HG03439 (cell line): ENCODE measurements around the gene GJB3.
"Not testable (repeated sequence)": the region's sequence is repeated elsewhere in the genome, so short reads cannot be mapped to it uniquely, and the experiment has no call there.

Experiments used
- ATAC-seq: cut with Tn5 transposase; IDR thresholded peaks from one replicate; pipeline ENCODE4 v1.9.1; 2021; ENCODE audit warnings: mild to moderate bottlenecking, moderate library complexity; ENCODE audit not compliant: unreplicated experiment

GJB3 gene

DNA sequence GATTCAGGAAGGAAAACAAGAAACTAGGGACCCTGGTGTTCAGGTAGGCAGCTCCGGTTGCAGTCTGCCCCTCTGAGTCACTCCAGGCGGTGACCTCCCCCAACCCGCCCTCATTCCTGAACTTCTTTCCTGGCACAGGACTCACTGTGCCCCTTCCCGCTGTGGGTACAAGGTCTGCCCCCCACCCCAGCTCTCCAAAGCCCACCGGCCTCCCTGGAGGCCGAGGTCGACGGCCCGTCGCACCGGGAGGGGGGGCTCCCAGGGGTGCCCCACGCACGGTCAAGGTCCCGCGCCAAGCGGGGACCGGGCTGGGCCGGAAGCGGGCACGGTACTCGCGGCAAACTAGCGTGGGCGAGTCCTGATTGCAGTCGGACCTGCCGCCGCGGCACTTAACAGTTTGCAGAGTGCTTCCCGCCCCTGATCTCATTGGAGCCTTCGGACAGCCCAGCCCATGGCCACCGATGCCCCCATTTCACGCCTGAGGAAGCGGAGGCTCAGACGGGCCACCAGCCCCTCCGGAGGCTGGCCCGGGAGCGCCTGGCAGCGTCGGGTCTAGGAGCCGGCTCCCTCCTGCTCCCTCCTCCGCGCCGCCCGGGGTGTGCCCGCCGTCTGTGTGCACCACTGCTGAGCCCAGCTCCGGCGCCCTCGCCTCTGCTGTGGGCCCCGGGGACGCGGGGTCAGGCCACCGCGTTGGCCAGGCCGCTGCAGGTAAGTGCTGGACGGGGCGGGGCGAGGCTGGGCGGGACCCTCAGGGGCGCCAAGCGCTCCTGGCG, at the start of gene GJB3:
TSS of gene GJB3 (plus strand) at position 144 of the 773 bp plus-strand sequence. CDS start 3,549 bp downstream, outside the sequence.
- ATAC-seq: no peak

DNA sequence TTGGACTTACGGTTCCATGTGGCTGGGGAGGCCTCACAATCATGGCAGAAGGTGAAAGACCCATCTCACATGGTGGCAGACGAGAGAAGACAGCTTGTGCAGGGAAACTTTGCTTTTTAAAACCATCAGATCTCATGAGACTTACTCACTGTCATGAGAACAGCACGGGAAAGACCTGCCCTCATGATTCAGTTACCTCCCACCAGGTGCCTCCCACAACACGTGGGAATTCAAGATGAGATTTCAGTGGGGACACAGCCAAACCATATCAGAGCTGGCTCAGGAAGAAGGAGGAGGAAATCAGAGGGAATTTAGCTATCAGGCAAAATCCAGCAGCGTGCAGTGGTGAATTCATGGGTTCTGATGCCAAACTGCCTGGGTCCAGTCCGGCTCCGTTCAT, 48.2 kb upstream of the GJB3 start:
- ATAC-seq: not testable (repeated sequence)

DNA sequence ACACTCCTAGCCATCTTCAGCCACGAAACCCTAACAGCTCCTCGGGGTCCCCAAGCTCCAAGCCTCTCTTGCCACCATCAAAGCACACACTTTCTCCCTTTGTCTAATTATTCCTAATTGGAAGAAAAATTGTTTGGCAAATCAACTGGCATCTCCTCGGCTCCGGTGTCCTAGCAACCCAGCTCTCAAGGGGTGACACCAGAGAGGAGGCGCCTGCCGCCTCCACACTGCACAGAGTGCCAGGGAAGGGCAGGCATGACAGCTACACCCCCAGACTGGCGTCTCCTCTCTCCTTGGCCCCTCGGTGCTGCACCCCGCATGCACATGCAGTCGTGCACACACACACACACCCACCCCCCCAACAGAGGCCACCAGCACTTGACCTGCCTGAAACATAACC, 44.3 kb upstream of the GJB3 start:
- no peak for ATAC-seq

DNA sequence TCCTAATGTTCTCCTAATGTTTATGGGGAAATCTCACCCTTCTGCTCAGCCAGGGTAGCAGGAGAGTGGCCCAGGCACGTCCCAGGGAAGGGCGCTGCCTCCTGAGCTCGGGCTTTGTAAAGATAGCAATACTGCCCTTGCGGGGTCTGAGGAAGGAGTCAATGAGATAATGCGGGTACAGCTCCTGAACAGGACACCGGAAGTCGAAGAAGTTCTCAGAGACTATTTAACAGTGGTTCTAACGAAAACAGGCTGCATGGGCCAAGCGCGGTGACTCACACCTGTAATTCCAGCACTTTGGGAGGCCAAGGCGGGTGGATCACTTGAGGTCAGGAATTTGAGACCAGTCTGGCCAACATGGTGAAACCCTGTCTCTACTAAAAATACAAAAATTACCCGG, 43.8 kb upstream of the GJB3 start:
- ATAC-seq: not testable (repeated sequence)

DNA sequence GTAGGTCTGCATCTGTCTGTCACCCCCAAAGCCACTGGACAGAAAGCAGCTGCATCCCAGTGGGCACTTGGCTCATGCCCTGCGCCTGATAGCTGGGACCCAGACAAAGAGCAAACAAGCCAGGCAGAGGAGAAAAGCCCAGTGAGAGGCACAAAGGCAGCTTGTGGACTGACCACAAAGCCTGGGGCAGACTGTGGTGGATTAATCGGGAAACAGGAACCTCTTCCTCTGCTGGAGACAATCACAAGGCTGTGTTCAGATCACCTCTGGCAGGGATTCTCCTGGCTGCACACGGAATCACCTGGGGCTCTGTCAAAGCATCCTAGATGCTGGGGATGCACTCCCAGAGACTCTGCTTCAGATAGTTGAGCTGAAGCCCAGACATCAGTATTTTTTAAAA, 41.4 kb upstream of the GJB3 start:
- ATAC-seq: no peak

DNA sequence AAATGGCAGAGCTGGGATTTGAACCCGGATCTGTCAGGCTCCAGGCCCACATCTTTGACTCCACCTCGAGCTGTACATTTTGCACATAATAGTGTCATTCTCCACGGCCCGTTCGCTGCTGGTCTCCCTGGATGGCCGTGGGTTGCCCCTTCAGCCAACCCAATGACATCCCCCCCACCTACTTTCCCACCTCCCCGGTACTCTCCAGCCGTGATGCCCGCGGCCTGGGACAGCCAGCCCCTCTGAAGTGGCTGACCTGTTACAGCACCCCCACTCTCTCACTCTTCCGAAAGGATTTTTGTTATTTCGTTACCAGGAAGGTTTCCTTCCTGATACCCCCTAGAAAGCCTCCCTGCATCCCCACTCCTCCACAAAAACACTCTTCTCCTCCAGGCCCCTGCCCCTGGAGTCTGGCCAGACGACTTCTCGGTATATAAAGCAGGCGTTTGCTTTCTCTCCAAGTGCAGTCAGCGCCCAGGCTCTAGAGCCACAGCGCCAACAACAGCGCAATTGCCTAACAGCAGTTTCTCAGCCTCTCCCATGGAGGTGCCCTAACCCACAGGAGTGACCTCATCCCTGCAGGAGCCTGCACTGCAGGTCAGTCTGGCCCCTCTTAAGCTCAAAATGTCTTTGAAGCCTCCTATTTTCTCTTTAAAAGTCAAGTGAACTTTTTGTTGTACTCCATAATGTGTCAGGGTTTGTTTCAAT, 40.7 kb upstream of the GJB3 start:
- no peak for ATAC-seq

DNA sequence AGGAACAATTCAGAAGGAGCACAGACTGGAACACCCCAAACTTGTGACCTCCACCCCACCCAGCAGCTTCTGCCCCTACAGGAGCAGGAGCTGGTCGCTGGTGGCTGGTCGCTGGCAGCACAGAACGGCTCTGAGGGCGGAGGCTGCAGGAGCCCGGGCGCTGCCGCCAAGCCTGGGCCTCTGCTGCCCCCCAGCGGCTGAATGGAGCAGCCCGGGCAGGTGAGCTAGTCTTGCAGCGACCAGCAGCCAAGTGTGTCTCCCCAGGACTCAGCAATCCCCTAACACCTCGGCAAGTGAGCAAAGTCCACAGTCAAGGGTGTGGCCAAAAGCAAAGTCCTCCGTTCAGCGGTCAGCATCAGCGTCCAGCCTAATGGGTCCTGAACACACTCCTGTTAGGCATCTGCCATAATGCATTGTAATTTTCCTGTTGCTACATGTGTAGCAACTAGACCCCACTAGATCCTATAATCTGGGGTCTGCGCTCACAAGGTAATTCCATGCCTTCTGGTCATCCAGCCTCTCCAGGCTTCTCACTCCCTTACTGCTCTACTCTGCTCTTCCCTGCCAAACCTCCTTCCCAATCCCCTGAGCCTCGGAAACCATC, 38.2 kb upstream of the GJB3 start:
- no peak for ATAC-seq

DNA sequence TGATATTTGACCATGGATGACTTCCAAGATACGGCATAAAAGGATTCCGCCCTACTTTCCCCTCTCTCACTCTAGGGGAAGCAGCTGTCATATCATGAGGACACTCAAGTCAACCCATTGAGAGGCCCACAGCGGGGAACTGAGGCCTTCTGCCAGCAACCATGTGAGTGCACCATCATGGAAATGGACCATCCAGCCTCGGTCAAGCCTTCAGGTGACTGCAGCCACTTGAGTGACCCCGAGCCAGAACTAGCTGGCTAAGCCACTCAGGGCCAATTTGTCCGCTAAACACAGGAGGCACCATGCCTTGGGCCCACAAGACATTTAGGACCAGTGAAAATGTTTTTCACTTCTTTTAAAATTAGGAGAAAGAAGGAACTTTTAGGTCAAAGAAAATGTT, 37.2 kb upstream of the GJB3 start:
- no peak for ATAC-seq

DNA sequence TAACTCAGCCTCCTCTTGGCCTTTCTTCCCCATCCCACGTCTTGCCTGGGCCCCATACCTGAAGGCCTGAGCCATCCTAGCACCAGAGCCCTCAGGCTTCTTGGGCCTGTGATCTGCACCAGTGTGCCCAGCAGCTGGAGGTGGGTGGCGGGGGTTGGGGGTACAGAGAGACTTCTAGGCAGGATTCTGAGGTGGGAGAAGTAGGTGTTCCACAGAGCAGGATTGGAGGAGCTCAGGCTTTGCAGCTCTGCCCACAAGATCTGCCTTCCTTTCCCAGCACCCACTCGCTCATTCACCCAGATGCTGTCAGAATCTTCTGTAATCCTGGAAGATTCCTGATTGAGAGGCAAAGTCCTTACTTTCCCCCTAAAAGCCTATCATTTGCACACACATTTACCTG, 36.2 kb upstream of the GJB3 start:
- ATAC-seq: no peak

DNA sequence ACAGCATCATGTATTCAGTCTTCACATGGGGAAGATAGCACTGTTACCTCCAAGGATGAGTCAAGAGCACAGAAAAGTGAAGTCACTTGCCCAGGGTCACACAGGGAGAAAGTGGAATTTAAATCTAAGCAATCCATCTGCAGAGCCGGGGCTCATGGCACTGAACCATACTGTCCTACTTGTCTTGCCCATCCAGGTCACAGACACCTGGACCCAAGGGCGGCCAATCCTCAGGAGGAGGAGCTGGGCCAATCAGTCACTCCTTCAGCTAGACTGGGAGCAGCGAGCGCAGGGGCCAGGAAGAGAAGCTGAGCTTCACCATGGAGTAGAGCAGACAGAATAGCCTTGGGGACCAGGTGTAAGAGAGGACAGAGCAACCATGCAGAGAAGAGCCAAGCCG, 35.3 kb upstream of the GJB3 start:
- ATAC-seq: no peak

DNA sequence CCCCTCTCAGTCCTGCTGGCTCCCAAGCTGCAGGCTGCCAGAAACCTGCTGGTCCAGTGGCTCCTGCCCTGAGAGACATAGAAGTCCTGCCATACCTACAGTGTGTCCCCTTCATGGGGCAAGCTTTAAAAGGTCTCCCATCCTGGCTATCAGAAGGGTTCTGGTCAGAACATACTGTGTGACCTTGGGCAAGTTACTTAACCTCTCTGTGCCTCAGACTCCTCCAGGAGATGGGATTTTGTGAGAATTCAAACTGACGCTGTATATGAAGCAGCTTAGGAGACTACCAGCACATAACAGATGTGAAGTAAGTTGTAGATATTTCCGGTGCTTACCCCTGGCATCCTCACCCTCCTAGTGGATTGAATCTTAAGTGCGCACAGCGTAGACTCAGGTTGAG, 34.9 kb upstream of the GJB3 start:
- no peak for ATAC-seq

DNA sequence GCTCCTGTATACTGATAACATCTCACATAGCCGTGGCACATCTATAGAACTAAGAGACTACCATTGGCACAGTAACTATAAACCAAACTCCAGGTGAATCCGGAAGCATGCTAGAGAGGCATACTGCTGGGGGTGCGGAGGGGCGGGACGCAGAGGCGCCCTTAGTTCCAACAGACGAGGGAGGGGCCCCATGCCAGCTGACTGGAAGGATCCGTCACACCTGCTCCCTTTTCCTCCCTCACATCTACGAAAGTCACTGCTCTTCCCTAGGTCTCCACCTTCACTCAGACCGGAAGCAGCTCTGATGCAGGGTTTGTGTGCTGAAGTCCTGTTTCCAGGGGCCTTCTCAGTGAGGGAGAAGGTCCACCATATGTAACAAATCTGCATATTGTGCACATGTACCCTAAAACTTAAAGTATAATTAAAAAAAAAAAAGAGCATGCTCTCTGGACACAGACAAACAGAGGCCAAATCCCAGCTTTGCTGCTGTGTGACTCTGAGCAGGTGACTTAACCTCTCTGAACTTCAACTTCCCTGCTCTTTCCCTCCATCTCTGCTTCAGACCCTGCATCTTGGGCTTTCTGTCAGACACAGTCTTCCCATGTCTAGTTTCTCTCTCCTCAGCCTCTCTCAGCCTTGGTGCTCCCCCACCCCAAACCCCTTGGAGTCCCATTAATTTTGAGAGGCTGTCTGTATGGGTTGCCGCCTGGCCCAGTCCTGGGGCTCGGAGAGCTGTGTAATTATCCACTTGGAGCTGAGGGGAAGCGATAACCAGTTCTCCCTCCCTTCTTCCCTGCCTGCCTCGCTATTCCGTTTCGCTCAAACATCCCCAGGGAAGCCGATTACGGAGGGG, 34.0 kb upstream of the GJB3 start:
- no peak for ATAC-seq

DNA sequence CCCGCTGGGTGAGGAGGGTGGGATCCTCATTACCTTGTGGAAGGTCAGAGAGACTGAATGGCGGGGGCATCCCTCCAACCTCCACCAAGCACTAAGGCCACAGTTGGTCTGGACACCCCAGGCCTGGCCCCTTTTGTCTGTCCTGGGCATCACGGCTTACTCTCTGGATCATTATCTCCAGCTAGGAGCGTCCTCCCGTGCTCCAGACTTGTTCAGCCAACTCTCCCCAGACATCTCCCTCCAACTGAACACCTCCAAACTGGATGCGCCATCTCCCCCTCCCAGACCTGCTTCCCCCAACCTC, 33.4 kb upstream of the GJB3 start:
- ATAC-seq: no peak

DNA sequence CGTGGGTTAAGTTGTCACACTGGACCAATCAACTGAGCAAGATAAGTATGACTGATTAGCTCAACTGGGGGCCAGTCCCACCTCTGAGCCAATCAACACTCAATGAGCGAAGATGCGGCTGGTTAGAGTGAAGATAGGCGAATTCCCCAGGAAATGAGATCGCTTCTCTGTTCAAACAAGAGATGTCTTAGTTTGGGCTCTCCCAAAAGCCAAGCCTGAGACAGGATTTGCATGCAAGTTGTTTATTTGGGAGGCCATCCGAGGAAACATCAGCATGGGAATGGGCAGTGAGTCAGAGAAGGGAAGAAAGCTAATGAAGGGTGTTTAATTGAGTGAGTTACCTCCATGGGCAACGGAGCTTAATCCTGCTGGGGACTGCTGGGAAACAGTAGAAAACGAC, 31.0 kb upstream of the GJB3 start:
- ATAC-seq: no peak

DNA sequence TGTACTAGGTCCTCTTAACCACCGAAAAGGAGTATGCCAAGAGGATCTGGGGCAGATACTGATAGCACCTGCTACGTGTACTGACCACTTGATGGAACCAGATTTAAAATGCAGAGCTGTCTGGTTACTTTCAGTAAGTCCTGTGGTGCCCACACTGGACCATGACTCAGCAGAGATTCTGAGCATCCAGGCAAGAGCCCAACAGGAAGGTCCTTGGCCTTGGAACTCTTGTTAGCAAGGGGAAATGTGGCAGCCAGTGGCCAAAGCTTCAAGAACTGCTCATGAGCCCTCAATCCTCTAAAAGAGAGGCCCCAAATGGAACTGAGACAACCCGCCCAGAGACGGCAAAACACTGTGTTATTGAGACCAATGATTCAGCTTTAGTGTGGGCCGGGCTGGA, 30.4 kb upstream of the GJB3 start:
- ATAC-seq: no peak

DNA sequence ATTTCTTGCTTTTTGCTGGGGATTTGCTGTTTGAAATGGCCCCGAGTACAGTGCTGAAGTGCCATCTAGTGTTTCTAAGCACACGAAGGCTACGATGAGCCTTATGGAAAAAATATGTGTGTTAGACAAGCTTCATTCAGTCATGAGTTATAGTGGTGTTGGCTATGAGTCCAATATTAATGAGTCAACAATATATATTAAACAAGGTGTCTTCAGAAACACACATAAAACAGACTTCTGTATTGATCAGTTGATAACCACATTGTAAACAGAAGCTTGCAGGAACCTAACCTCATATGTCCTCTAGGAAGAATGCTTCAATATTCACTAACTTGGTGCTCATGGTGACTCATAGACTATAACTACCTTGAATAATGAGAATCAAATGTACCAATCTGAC, 27.9 kb upstream of the GJB3 start:
- ATAC-seq: no peak

DNA sequence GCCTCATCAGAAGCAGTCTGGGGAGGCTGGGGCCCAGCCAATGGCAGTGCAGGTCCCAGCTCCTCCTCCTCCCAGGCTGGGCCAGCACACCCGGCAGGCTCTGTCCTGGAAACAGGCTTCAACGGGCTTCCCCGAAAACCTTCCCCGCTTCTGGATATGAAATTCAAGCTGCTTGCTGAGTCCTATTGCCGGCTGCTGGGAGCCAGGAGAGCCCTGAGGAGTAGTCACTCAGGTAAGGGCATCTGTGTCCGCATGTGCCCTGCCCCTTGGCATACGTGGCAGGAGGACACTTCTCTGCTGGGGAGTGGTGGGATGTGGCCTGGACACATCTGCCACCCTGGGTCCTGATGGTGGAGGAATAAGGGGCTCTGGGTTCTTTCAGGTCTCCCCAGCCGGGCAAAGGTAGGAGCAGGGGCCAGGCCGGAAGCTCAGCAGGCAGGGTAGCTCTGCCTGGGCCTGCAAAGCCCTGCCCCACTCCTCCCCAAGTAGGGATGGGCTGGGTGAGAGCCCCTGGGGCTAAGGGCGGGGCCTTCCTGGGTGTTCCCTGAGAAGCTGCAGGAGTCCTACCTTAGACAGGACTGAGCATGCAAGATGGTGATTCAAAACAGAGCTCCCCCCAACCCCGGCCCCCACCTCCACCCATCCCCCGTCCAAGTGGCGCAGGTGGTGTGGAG, 25.9 kb upstream of the GJB3 start, which contains the start of gene GJB5:
TSS of gene GJB5 (plus strand) at position 84 of the 674 bp plus-strand sequence. CDS start 2,284 bp downstream, outside the sequence.
- ATAC-seq: no peak

DNA sequence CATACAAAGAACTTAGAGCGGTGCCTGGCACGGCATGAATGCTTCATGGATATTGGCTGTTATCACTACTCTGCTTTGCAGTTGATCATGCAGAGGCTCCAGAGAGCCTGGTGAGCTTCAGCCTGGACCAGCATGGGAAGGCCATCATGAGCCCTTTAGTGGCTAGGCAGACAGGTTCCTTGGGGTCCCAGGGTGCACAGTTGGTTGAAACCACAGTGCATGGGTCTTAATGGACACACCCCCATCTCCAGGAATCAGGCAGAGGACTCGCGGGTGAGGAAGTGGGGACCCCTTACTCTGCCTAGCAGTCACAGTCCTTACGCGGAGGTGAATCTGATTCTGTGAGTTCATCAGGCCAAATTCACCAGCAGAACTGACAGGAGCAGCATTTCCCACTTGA, 25.1 kb upstream of the GJB3 start:
- ATAC-seq: no peak

DNA sequence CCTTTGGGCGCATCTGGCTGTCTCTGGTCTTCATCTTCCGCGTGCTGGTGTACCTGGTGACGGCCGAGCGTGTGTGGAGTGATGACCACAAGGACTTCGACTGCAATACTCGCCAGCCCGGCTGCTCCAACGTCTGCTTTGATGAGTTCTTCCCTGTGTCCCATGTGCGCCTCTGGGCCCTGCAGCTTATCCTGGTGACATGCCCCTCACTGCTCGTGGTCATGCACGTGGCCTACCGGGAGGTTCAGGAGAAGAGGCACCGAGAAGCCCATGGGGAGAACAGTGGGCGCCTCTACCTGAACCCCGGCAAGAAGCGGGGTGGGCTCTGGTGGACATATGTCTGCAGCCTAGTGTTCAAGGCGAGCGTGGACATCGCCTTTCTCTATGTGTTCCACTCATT, 23.6 kb upstream of the GJB3 start:
- no peak for ATAC-seq

DNA sequence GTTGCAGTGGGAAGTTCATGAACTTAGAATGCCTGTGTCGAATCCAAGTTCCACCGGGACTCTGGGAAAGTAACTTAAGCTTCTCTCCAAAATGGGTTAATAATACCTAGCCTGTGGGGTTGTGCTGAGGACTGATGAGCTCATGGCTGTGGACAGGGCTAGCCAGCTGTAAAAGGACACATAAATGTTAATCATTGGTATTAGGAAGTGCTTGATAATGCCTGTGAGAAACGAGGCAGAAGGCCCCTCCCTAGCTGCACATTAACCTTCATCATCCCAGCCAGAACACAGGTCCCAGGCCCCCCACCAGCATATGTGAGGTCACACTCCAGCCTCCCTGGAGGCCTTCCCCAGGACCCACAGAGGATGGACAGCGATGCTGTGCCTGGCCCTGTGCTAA, 22.3 kb upstream of the GJB3 start:
- no peak for ATAC-seq
